Measurements from ENCODE around the gene CCSER1.

Gene CCSER1

GRCh38 chr4:90977726-90978125 lies 850.5 kb downstream of the CCSER1 start:
- TF ChIP-seq, protein P1, sequence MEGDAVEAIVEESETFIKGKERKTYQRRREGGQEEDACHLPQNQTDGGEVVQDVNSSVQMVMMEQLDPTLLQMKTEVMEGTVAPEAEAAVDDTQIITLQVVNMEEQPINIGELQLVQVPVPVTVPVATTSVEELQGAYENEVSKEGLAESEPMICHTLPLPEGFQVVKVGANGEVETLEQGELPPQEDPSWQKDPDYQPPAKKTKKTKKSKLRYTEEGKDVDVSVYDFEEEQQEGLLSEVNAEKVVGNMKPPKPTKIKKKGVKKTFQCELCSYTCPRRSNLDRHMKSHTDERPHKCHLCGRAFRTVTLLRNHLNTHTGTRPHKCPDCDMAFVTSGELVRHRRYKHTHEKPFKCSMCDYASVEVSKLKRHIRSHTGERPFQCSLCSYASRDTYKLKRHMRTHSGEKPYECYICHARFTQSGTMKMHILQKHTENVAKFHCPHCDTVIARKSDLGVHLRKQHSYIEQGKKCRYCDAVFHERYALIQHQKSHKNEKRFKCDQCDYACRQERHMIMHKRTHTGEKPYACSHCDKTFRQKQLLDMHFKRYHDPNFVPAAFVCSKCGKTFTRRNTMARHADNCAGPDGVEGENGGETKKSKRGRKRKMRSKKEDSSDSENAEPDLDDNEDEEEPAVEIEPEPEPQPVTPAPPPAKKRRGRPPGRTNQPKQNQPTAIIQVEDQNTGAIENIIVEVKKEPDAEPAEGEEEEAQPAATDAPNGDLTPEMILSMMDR (IDR thresholded peaks at IDR 0.05; ENCODE audit: low read depth, low read length) = no peak
- H3K4me3 ChIP-seq (ENCODE audit: low read depth, low read length) = no peak overlapping the region
- no peak for DNase-seq (ENCODE audit: low read depth, low spot score)
- in situ Hi-C loops (cut with HindIII; ENCODE audit: low sequenced_read_pairs) = no loop called here

GRCh38 chr4:90979556-90979955 lies 852.4 kb downstream of the CCSER1 start:
- in situ Hi-C loops (cut with HindIII; ENCODE audit: low sequenced_read_pairs) = no loop called here
- TF ChIP-seq, protein P1 (IDR thresholded peaks at IDR 0.05; ENCODE audit: low read depth, low read length) = no peak
- DNase-seq (ENCODE audit: low read depth, low spot score) = no peak
- no peak overlapping the region for H3K4me3 ChIP-seq (ENCODE audit: low read depth, low read length)

- H3K4me3 ChIP-seq (ENCODE audit: low read depth, low read length) = no peak overlapping the region
- TF ChIP-seq, protein P1 (IDR thresholded peaks at IDR 0.05; ENCODE audit: low read depth, low read length) = no peak
- in situ Hi-C loops (cut with HindIII; ENCODE audit: low sequenced_read_pairs) = no loop called here
- DNase-seq (ENCODE audit: low read depth, low spot score) = no peak
Observed at GRCh38 chr4:90982813-90983212, 855.6 kb downstream of the CCSER1 start.

- H3K4me3 ChIP-seq (ENCODE audit: low read depth, low read length) = no peak overlapping the region
- TF ChIP-seq, protein P1 (IDR thresholded peaks at IDR 0.05; ENCODE audit: low read depth, low read length) = no peak
- in situ Hi-C loops (cut with HindIII; ENCODE audit: low sequenced_read_pairs) = no loop called here
- no peak for DNase-seq (ENCODE audit: low read depth, low spot score)
Observed at GRCh38 chr4:90990284-90990683, 863.1 kb downstream of the CCSER1 start.

- no peak for DNase-seq (ENCODE audit: low read depth, low spot score)
- TF ChIP-seq, protein P1 (IDR thresholded peaks at IDR 0.05; ENCODE audit: low read depth, low read length) = no peak
- no peak overlapping the region for H3K4me3 ChIP-seq (ENCODE audit: low read depth, low read length)
- in situ Hi-C loops (cut with HindIII; ENCODE audit: low sequenced_read_pairs) = no loop called here
Observed at GRCh38 chr4:90992213-90992612, 865.0 kb downstream of the CCSER1 start.

- in situ Hi-C loops (cut with HindIII; ENCODE audit: low sequenced_read_pairs) = no loop called here
- TF ChIP-seq, protein P1 (IDR thresholded peaks at IDR 0.05; ENCODE audit: low read depth, low read length) = no peak
- no peak for DNase-seq (ENCODE audit: low read depth, low spot score)
- H3K4me3 ChIP-seq (ENCODE audit: low read depth, low read length) = no peak overlapping the region
Observed at GRCh38 chr4:90994851-90995574, 867.8 kb downstream of the CCSER1 start.

Data from astrocyte of the spinal cord (primary cell).